Brain pericyte (primary cell): ENCODE results near the gene CENPX.
"Not testable (repeated sequence)": the region's sequence is repeated elsewhere in the genome, so short reads cannot be mapped to it uniquely, and the experiment has no call there.

Experiments
- DNase-seq: peaks from one replicate; pipeline ENCODE4 v3.0.0-alpha.2; 2012; ENCODE audit warnings: low read depth, low spot score

Gene CENPX

DNA sequence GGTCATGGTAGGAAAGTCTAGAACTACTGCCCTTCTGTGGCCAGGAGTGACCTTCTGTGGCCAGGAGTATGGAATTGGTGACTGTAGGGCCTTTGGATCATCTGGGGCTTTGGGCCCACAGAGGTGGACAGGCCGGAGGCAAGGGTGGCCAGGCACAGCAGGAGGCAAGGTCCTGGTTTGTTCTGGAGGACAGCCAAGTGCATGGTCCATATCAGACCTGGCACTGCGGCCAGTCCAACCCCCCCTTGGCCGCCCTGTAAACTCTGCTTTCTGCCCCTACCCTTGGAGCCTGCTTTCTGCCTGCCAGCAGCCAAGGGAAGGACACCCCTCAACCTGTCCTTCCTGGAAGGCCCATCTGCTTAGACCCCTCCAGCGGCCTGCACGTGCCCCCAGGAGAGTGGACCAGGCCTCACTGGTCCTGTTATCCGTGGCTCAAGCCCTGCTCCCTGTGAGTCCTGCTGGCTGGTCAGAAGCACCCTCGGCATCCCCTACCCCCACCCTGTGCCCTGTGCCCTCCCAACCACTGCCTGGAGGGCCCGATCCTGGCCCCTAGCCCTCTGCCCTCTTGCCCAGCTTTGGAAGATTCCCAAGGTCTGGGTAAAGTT is 17.1 kb upstream of the CENPX start:
- no peak for DNase-seq

DNA sequence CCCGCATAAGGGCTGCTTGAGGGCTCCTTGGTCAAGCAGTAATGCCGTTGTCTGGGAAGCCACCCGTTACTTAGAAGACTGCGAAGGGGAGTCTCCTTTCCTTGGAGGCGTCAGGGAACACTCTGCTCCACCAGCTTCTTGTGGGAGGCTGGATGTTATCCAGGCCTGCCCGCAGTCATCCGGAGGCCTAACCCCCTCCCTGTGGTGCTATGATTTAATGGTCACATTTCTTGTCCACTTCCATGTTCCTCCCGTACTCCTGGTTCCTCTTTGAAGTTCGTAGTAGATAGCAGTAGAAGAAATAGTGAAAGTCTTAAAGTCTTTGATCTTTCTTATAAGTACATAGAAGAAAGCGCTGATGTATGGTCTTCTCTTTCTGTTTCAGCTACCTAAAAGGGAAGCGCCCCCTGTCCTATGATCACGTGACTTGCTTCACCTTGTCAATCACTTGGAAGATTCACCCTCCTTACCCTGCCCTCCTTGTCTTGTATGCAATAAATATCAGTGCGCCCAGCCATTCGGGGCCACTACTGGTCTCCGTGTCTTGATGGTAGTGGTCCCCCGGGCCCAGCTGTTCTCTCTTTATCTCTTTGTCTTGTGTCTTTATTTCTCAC is 16.2 kb upstream of the CENPX start:
- DNase-seq: not testable (repeated sequence)

DNA sequence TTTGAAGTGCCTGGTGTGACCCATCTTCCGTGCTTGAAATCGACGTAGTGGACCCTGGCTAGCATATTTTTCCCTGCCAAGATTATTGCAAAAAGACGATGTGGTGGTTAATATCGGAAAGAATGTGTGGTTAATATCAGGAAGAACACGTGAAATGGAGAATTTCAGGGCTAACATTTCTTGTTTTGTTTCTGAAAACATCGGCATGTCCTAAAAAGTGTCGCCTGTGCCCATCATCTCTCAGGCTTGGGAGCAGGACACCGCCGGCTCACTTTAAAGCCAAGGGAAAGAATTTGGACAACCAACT is 15.2 kb upstream of the CENPX start:
- DNase-seq: no peak

DNA sequence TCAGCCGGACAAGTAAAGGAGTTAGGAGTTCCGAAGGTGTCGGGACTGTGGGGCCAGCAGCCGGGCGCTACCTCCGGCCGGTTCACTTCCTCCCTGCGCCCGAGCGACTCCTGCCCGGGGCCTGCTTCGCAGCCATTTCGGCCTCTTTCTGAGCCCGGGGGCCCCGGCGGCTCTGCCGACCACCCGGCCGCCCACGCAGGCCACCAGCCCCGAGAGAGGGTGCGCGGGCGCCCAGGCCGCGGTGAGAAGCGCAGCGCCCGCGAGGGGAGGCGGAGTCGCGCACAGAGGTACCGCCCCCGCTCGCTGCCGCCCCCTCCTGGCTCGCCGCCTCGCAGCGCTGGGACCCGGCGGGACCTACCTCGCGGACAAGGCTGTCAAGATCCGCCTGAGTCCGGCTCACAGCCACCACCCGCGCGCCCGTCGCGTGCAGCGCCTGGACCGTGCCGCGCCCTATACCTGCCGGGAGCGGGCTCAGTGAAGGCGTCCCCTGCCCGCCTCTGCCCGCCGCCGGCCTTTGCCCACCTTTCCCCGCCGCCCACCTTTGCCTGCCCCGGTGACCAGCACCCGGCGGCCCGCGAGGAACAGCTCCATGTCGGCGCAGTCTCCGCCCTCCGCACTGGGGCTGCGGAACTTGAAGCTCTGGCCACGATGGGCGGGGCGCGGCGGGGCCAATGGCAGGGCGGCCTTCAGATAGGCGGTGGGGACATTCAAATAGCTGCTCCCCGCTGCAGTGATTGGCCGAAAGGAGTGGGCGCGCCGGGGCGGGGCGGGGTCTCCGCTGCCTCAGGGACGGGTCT is 14.6 kb upstream of the CENPX start, which contains the start of gene DCXR:
Gene DCXR (minus strand): TSS at position 606 of the 797 bp plus-strand sequence. CDS start 15 bp downstream, at position 591.
- peak; percentile 83 for DNase-seq

DNA sequence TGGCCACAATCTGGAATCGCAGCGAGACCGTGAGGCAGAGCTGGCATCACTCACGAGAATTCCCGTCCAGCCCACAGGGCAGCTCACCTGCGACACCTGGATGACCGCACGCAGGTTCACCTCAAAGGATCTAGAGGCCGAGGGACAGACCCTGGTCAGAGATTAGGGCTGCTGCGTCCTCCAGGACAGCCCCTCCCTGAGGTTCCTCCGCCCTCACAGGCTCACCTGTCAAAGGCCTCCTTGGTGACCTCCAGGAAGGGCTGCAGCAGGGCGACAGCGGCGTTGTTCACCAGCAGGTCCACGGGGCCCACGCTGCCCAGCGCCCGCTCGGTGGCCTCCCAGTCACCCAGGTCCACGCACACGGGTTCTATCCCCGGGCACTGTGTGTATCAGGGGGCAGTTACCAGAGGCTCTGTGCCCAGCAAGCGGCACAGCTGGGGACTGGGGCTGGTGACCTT is 14.0 kb upstream of the CENPX start:
- DNase-seq: no peak

DNA sequence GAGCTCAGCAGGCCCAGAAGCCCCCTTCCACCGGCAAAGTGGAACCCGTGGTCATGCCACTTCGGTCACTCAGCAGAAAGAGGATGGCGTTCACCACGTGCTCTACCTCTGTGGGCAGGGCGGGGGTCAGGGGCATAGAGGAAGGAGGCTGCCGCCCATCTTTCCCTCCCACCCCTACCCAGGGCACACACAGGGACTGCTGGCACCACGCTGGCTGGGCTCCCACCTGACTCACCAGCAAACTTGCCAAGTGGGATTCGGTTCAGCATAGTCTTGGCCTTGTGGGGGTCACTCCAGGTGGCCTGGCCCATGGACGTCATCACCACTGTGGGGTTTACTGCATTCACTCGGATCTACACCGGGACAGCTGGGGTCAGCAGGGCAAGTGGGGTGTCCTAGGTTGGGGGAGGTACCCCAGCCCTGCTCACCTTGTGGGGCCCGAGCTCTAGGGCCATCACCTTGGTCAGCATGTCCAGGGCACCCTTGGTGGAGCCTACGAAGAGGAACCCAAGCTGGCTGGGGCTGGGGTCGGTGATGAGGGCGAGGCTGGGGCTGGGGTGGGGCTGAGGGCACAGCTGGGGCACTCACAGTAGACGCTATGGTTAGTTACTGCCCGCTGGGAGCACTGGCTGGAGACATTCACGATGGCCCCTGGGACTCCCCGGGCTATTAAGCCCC is 13.4 kb upstream of the CENPX start:
- no peak for DNase-seq

DNA sequence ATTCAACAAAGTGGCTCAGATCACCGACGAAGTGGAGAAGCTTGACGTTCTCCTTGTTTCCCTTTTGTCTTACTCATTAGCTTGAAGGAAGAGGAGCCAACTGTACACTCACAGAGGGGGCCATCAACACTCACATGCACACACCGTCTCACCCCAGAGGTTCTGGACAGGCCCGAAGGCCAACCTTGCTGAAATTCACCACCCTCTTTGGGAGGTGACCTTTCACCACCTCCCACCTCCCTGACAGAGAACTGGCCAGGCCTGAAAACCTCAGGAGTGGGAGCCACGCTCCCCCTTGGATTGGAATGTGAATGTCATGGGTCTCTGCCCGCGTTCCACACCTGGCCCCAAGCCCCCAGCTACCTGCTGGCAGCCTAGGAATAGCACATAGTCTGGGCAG is 12.8 kb upstream of the CENPX start:
- DNase-seq: no peak

DNA sequence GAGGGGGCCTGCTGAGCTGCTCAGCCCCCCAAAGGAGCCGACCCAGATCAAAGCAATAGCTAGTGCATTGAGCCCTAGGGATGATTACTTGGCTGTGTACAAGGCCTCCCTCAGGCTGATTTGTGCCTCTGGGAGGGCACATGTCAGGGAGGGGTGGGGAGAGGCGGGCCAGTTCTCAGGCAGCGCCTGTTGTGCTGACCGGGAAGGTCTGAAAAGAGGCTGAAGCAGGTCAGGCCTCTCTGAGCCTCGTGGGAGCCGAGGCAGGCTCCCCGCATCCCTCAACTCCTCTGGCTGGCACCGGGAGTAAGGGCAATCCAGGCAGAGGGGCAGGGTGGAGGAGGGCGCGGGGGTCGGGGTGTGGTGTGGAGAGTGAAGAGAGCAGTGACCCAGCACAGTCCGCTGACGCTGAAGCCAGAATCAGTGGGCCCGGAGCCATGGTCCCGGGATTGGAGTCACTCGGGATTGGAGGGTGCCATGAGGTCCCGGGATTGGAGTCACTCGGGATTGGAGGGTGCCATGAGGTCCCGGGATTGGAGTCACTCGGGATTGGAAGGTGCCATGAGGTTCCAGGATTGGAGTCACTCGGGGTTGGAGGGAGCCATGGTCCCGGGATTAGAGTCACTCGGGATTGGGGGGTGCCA is 11.8 kb upstream of the CENPX start:
- DNase-seq: no peak

DNA sequence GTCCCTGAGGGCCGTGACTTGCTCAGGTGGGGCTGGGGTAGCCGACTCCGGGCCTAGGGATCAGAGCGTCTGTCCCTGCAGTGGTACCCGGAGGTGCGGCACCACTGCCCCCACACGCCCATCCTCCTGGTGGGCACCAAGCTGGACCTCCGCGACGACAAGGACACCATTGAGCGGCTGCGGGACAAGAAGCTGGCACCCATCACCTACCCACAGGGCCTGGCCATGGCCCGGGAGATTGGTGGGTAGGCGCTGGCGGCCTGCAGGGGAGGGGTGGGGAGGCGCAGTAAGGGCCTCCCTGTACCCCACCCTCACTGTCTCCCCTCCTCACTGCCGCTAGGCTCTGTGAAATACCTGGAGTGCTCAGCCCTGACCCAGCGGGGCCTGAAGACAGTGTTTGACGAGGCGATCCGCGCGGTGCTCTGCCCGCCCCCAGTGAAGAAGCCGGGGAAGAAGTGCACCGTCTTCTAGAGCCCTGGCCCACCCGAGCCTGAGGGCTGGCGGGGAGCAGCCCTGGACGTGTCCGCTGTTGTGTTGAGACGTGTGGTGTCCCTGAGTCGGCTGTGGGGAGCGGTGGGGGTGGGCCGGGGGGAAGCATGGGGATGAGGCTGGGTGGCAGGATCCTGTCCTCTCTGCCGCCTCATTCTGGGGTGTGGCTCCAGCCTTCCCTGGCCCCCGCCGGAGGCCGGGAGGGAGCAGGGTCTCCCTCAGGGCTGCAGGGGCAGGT is 10.8 kb upstream of the CENPX start:
- DNase-seq: no peak

DNA sequence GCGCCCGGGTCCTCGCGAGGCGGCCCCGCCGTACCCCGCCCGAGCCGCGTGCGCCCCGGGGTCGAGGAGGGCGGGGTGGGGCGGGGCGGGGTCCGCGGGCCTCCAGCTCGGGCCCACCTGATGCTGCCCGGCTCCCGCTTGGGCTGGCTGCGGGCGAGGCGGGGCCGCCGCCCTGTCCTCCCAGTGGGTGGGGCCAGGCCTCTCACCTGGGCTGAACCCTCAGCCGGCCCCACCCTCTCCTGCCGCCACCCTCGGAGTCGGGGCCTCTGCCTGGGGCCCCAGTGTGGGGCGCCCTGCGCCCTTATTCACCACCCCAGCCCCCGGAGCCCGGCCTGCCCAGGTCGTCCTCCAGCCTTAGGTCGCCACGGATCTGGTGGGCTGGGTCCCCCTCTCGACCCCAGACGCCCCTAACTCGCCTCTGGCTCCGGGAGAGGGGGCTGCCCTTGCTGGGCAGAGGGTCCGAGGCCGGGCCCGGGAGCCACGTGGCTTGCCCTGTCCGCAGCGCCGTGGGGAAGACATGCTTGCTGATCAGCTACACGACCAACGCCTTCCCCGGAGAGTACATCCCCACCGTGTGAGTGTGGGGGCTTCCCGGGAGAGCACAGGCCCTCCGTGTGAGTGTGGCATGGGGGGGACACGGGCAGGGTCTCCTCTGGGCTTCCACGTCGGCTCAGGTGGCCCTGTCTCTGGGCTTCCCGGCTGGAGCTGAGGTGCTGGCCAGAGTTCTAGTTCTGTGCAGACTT is 9.4 kb upstream of the CENPX start:
- no peak for DNase-seq

DNA sequence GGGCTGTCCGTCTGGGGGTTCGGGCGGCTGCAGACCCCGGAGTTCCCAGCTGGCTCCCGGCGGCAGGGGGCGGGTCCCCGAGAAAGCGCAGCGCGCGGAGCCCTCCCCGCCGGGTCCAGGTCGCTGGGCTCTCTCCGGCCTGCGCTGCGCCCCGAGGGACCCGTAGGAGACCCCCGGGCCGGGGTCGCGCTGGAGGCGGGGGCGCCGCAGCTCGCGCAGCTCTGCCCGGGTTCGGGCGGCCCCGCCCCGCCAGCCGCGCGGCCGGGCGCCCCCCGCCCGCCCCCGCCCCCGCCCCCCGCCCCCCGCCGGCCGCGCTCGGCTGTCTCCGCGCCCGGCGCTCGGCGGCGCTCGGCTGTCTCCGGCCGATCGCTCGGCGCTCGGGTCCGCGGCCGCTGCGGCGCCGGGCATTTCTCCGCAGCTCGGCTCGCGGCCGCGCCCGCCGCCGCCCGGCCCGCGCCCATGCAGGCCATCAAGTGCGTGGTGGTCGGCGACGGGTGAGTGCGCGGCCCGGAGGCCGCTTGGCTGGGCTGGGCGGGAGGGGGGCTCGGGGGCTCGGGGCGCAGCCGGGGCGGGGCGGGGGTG is 8.7 kb upstream of the CENPX start, which contains the start of gene RAC3:
Gene RAC3 (plus strand): TSS at position 376 of the 582 bp plus-strand sequence. CDS start 84 bp downstream, at position 460.
- DNase-seq: no peak

DNA sequence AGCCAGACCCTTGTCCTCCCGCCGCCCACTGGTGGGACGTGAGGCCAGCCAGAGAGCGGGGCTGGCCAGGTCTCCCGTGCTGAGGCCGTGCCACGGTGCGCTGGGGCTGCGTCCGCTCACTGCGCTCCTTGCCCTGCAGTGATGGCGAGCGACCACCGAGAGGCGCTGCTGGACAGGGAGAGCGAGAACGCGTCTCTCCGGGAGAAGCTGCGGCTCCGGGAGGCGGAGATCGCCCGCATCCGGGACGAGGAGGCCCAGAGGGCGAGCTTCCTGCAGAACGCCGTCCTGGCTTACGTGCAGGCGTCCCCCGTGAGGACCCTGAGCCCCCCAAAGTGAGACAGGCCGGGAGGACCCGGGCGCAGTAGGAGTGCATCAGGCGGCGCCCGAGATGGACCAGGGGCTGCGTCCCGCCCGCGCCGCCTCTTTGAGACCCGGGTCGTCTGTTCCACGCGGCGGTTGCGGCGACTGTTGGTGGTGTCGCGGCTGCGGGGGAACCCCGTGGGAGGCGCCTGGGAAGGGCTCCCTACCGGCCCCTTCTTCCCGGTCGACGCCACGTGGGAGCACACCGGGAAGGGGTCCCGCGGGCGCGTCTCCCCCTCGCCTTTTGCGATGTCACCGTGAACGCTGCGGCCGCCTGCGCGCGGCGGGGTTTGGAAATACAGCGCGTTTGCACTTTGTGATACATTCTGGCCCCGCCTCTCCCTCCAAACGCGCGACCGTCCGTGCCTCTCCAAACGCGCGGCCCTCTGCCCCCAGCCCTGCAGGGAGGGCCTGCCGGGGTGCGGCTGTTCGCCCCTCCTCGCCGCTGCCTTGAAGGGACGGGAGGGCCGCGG is 8.0 kb upstream of the CENPX start:
- peak; percentile 41 for DNase-seq

DNA sequence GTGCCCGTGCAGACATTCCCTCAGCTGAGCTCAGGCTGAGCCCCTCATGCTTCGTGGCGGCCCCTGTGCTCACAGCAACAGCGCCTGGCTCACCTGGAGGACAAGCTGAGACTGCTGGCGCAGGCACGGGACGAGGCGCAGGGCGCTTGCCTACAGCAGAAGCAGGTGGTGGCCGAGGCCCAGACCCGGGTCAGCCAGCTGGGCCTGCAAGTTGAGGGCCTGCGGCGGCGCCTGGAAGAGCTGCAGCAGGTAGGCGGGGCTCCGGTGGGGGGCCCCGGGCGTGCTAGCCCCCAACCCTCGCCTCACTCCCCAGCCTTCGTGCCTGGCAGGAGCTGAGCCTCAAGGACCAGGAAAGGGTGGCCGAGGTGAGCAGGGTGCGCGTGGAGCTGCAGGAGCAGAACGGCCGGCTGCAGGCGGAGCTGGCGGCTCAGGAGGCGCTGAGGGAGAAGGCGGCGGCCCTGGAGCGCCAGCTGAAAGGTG is 7.4 kb upstream of the CENPX start:
- no peak for DNase-seq

DNA sequence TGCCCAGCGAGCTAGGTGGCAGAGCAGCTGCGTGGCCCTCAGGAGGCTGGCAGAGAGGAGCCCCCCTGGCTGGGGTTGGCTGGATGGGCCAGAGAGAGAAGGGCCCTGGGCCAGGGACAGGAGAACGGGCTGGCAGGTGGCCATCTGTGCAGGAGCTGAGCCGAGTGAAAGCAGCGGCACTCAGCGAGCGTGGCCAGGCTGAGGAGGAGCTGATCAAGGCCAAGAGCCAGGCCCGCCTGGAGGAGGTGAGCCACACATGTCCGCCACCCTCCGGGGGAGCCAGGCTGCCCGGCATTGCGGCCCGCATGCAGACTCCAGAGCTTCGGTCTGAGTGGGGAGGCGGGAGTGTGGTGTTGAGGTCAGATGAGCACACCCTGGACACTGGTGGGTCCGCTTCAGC is 6.7 kb upstream of the CENPX start:
- DNase-seq: no peak

DNA sequence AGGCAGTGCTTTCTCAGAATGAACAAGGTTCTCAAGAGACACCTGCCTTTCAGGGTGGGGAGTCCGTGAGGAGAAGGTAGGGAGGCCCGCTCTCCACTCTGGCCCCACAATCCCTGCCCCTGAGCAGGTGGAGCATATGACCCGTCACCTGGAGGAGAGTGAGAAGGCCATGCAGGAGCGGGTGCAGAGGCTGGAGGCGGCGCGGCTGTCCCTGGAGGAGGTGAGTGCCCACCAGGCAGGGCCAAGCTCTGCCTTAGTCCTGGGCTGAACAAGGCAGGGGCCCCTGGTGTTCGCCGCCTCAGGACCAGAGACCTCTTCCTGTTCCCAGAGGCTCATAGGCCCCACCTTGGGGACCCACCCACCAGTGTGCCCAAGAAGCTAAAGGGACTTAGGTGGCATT is 6.3 kb upstream of the CENPX start:
- DNase-seq: no peak

DNA sequence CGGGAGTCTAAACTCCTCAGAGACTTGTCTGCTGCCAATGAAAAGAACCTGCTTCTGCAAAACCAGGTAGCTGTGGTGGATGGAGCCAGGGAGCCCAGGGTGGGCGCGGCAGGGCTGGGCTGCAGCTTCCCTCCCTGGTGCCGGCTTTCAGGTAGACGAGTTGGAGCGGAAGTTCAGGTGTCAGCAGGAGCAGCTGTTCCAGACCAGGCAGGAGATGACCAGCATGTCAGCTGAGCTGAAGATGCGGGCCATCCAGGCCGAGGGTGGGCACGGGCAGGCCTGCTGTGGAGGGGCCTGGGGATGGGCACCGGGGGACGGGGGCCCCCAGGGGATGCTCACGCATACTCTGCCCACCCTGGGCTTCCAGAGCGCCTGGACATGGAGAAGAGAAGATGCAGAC is 5.6 kb upstream of the CENPX start:
- DNase-seq: no peak

DNA sequence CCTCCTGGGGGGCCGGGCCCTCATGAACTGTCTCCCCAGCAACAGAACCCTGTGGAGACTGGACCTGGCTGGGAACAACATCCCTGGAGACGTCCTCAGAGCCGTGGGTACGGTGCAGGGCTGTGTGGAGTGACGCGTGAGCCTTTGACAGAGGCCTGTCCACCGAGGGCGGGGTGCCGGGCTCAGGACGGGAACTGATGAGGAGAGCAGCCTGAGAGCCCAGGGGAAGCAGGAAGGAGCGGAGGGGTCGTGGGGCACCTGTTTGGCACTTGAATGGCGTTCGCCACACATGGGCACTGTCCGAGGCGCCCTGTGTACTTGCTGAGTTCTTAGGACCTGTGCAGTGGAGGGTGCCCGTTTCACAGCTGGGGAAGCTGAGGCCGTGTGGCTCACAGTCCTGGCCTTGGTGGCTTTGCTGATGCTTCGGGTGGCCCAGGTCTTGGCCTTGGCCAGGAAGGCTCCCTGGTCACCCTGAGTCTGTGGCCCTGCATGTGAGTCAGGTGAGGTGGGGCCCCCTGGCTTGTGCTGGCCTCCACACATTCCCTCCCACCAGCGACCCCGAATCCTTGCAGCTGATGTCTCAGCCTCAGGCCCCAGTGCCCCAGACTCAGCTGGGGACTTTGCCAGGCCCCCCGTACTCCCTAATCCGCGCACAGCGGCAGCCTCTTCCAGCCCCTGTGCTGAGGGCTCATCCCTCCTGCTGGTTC is 2.9 kb upstream of the CENPX start:
- no peak for DNase-seq

DNA sequence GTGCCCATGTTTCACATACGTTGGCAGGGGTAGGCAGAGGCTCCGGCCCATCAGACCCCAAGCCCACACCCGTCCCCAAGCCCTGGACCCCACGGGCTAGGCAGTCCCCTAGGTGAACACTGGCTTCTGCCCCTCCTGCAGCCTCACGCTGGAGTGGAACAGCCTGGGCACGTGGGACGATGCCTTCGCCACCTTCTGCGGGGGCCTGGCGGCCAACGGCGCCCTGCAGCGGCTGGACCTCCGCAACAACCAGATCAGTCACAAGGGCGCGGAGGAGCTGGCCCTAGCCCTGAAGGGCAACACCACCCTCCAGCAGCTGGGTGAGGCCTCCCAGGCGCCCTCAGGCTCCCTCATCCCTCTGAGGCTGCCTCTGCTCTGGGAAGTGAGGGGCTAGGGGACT is 2.2 kb upstream of the CENPX start:
- DNase-seq: no peak
